8988T (cell line): Measurements from ENCODE around the gene PRKG1.

ENCODE experiments used
- DNase-seq: peaks from one replicate; pipeline ENCODE4 v3.0.0; 2011

The PRKG1 gene

GRCh38 chr10:52106011-52106410 lies 1031.7 kb downstream of the PRKG1 start:
- no peak for DNase-seq

GRCh38 chr10:52106899-52107298 lies 1032.6 kb downstream of the PRKG1 start:
- no peak for DNase-seq

DNA sequence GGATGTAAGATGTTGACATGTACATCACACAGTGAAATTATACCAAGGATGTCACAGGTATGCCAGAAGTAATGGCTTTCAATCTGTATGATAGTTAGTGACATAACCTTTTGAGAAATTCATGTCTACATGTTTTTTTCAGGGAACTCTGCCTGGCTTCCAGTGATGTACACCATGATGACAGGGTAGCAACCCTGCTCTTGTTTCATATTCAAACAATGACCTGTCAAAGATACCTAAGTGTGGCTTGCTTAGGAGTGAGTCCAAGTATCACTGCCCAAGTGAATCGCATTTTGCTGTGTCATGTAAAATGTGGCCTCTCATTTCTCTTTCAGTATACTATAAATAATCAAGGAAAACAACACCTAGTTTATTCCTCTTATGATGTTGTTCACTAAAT lies 1033.9 kb downstream of the PRKG1 start:
- no peak for DNase-seq

GRCh38 chr10:52110576-52110975 lies 1036.3 kb downstream of the PRKG1 start:
- no peak for DNase-seq

DNA sequence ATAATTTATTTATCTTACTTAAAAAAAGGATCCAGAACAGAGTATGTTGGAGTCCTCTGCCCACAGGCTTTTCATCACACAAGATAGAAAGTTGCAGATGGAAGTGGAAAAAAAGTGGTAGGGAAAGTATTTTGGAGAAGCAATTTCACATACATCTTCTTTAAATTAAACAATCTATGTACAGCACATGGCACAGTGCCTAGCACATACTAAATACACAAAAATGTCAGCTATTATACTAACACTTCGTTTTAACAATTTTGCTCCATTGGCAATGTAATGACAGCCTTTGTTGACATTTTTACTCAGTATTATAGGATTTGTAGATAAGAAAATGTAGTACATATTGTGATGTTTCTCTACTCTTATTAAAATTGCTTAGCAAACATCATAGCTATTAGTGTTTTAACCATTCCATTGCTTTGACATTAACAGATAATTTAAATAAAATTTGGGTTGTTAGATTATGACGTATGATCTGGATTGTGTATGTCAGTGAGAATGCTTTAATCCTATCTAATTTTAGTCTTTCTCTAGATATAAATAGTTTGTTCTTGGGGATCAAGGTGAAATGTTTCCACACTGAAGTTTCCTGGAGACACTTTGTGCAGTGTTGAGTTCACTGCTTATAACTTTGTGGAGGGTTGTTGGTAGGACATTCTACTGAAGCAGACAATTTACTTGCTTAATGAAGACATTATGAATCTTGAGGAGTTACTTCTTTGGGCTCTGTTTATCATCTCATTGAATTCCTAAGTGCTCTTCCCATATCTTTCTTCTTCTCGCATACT lies 1037.0 kb downstream of the PRKG1 start:
- no peak for DNase-seq

DNA sequence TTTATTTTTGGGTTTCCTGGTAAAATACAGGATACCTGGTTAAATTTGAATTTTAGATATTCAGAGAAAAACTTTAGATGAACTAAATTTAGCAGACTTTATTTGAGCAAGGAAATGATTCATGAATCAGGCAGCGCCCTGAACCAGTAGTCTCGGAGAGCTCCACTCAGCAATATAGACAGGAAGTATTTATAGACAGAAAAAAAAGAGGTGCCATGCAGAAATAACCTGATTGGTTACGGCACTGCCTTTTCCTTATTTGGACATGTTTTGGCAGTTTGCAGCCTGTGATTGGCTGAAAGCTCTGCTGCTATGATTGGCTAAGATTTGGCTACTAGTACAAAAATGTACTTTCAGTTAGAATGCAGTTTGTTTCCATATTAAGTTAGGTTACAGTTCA lies 1041.5 kb downstream of the PRKG1 start:
- no peak for DNase-seq

GRCh38 chr10:52119507-52119906 lies 1045.2 kb downstream of the PRKG1 start:
- no peak for DNase-seq

- DNase-seq = no peak
Observed at GRCh38 chr10:52121688-52122087, 1047.4 kb downstream of the PRKG1 start.

- no peak for DNase-seq
Observed at GRCh38 chr10:52128056-52128683, 1053.9 kb downstream of the PRKG1 start.

GRCh38 chr10:52129410-52130178 lies 1055.3 kb downstream of the PRKG1 start:
- no peak for DNase-seq

DNA sequence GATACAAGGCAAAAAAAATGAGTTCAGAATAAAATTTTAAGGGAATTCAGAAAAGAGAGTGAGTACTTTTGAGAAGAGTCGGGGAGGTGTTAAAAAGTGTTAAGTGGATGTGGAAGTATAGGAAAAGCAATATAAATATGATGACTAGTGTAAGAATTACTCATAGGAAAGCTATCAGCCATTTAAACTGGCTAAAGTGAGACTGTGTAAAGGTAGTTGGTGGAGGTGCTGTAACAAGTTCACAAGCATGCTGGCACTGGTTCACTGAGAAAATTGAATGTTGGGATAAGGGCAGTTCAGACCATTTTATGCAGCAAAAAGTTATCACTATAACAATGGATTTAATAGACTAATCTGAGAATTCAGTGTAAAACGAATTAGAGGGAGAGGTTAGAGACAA lies 1060.8 kb downstream of the PRKG1 start:
- no peak for DNase-seq

GRCh38 chr10:52136921-52137320 lies 1062.6 kb downstream of the PRKG1 start:
- no peak for DNase-seq

- no peak for DNase-seq
Observed at GRCh38 chr10:52143338-52143737, 1069.1 kb downstream of the PRKG1 start.

- no peak for DNase-seq
Observed at GRCh38 chr10:52145636-52146035, 1071.3 kb downstream of the PRKG1 start.

DNA sequence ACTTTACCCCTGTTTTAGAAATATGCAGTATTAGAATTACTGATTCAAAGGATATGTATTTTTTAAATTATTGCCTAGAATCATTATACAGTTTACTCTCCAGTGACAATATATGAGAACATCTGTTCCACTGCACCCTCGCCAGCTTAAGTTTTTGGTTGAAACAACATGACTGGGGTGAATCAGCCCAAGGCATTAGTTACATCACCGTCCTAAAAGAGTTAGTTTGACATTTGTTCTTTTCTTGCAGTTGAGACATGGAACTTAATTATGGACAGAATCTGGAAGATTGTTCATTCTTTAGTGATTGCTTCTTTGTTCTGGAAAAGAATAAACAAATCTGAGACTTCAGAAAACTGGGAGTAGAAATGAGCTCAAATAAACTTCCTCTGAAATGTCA lies 1072.5 kb downstream of the PRKG1 start:
- DNase-seq = no peak

GRCh38 chr10:52170776-52171175 lies 1096.5 kb downstream of the PRKG1 start:
- no peak for DNase-seq

DNA sequence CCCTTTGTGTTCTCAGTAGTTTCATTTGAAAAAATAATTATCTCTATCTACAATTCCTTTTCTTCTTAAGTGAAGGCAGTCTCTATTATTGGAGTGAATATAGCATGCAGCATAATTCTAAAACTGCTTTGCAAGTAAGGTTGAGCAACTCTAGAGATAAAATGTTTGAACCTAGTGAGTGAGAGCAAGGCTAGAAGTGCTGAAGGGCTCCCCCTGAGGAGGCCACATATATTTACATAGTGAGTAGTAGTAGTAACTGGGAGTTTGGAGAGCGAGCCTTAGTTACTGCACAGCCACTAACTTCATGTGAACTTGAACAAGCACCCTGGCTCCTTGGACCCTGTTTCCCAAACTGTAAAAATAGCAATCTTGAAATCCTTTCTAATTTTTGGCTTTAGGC lies 1098.3 kb downstream of the PRKG1 start:
- no peak for DNase-seq

DNA sequence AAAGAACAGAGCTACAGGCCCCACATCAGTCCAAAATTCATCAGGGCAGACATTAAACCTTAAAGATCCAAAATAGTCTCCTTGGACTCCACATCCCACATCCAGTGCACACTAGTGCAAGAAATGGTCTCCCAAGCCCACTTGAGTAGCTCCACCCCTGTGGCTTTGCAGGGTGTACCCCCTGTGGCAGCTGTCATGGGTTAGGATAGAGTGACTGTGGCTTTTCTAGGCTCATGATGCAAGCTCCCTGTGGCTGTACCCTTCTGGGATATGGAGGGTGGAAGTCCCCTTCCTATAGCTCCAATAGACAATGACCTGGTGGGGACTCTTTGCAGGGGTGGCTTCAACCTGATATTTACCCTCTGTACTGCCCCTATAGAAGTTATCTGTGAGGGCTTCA lies 1111.0 kb downstream of the PRKG1 start:
- no peak for DNase-seq

- DNase-seq = no peak
Observed at GRCh38 chr10:52187521-52188258, 1113.4 kb downstream of the PRKG1 start.

GRCh38 chr10:52191049-52191448 lies 1116.8 kb downstream of the PRKG1 start:
- DNase-seq = no peak

DNA sequence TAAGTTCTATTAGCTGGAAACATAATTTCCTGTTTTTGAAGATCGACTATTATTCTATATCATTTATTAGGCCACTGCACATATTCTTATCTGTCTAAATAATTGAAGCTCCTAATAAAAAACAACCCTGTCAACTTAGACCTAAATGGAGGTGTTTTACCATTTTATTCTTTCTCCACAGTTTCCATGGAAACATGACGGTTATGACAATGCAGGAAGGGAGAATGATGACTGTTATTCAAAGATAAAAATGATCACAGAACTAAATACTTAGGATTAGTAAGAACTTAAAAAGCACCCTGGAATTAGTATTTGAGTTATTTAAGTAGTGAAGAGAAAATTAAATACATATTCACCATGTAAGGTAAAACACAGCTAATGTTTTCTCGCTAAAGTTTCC lies 1119.9 kb downstream of the PRKG1 start:
- DNase-seq = no peak

DNA sequence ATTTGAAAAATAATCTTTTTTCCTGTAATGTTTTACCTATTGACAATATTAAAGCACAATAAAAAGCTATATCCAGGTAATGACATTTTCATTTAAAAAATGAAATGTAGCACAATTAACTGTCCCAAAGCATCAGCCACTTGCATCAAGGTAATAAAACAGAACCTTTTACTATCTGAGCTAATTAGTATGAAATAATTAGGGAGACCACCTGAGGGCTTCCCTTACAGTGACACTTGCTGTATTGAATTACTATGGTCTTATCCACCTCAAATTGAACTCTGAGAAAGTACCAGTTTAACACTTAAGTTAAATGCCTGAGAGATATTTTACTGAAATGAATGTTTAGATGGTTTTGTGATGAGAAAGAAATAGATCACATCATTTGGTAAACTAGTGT lies 1120.4 kb downstream of the PRKG1 start:
- DNase-seq = no peak

DNA sequence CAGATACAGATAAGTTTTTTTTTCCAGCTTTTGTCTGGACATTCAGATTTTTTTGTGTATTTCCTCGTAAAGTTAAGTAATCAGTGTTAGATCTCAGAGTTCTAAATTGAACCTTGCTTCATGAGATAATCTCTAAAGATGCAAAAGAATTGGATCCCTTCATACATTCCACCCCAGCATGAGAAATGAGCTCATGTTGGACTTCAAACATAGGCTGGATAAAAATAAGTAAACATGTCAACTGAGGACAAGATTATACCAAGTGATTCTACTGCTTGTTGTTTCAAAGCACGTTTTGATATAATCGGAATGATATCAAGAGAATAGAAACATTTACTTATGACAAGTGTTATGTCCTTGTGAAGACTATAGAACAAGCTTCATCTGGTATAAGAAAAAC lies 1122.8 kb downstream of the PRKG1 start:
- DNase-seq = no peak
